Measurements from ENCODE around the gene TRIM47. TPM values are rescaled to one million over a fixed set of nuclear protein-coding genes. Genes with fewer than 3 reads are reported as not detected.

TRIM47 gene
- total and polyA plus RNA-seq, 2 of the 13 experiments (the other 11 are each of a cell fraction or from before 2014, with no cell fraction given), result 33.5 to 82.0 TPM

GRCh38 chr17:75878174-75878998 is at the start of gene TRIM47 (continued):
- TF ChIP-seq, protein P1, sequence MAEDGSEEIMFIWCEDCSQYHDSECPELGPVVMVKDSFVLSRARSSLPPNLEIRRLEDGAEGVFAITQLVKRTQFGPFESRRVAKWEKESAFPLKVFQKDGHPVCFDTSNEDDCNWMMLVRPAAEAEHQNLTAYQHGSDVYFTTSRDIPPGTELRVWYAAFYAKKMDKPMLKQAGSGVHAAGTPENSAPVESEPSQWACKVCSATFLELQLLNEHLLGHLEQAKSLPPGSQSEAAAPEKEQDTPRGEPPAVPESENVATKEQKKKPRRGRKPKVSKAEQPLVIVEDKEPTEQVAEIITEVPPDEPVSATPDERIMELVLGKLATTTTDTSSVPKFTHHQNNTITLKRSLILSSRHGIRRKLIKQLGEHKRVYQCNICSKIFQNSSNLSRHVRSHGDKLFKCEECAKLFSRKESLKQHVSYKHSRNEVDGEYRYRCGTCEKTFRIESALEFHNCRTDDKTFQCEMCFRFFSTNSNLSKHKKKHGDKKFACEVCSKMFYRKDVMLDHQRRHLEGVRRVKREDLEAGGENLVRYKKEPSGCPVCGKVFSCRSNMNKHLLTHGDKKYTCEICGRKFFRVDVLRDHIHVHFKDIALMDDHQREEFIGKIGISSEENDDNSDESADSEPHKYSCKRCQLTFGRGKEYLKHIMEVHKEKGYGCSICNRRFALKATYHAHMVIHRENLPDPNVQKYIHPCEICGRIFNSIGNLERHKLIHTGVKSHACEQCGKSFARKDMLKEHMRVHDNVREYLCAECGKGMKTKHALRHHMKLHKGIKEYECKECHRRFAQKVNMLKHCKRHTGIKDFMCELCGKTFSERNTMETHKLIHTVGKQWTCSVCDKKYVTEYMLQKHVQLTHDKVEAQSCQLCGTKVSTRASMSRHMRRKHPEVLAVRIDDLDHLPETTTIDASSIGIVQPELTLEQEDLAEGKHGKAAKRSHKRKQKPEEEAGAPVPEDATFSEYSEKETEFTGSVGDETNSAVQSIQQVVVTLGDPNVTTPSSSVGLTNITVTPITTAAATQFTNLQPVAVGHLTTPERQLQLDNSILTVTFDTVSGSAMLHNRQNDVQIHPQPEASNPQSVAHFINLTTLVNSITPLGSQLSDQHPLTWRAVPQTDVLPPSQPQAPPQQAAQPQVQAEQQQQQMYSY (CRISPR knock-in tag; IDR thresholded peaks at IDR 0.05), result peak; percentile 75; the same call in 1 of the 2 replicates
- peak; percentile 60; the same call in 1 of the 2 replicates for TF ChIP-seq GATAD1 (CRISPR knock-in tag; IDR thresholded peaks at IDR 0.05)
- TF ChIP-seq ZNF263 (CRISPR knock-in tag; IDR thresholded peaks at IDR 0.05), result peak; percentile 19; the same call in 1 of the 2 replicates
- 0 out of 2 replicates have a peak, but pooled peaks have one; percentile 22 for TF ChIP-seq TP53 (CRISPR knock-in tag; conservative IDR thresholded peaks at IDR 0.05)
- no peak for TF ChIP-seq ZNF547 (CRISPR knock-in tag; IDR thresholded peaks at IDR 0.05)
- TF ChIP-seq ZNF788 (CRISPR knock-in tag; IDR thresholded peaks at IDR 0.05; ENCODE audit: borderline replicate concordance), result peak; percentile 66; the same call in 1 of the 2 replicates
- 0 out of 2 replicates have a peak, but pooled peaks have one; percentile 21 for TF ChIP-seq ZNF101 (CRISPR knock-in tag; IDR thresholded peaks at IDR 0.05; ENCODE audit: borderline replicate concordance, low read depth)
- peak; percentile 70 for TF ChIP-seq MXD3 (CRISPR knock-in tag; IDR thresholded peaks at IDR 0.05)
- no peak for TF ChIP-seq SOX13 (IDR thresholded peaks at IDR 0.05)
- TF ChIP-seq SOX13 (CRISPR knock-in tag; conservative IDR thresholded peaks at IDR 0.05 in 1 of 2, IDR thresholded peaks at IDR 0.05 in 1 of 2), result no peak; a peak in 1 of 4 replicates
- TF ChIP-seq ZNF10 (CRISPR knock-in tag; IDR thresholded peaks at IDR 0.05; ENCODE audit: borderline replicate concordance, low read depth), result no peak
- TF ChIP-seq, protein P2, sequence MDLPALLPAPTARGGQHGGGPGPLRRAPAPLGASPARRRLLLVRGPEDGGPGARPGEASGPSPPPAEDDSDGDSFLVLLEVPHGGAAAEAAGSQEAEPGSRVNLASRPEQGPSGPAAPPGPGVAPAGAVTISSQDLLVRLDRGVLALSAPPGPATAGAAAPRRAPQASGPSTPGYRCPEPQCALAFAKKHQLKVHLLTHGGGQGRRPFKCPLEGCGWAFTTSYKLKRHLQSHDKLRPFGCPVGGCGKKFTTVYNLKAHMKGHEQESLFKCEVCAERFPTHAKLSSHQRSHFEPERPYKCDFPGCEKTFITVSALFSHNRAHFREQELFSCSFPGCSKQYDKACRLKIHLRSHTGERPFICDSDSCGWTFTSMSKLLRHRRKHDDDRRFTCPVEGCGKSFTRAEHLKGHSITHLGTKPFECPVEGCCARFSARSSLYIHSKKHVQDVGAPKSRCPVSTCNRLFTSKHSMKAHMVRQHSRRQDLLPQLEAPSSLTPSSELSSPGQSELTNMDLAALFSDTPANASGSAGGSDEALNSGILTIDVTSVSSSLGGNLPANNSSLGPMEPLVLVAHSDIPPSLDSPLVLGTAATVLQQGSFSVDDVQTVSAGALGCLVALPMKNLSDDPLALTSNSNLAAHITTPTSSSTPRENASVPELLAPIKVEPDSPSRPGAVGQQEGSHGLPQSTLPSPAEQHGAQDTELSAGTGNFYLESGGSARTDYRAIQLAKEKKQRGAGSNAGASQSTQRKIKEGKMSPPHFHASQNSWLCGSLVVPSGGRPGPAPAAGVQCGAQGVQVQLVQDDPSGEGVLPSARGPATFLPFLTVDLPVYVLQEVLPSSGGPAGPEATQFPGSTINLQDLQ (CRISPR knock-in tag; IDR thresholded peaks at IDR 0.05), result peak; percentile 70; the same call in 1 of the 2 replicates
- no peak for TF ChIP-seq SYNCRIP (IDR thresholded peaks at IDR 0.05; ENCODE audit: insufficient read depth, low read depth, low read length)
- peak; percentile 64; the same call in 1 of the 2 replicates for TF ChIP-seq ZNF614 (CRISPR knock-in tag; IDR thresholded peaks at IDR 0.05; ENCODE audit: borderline replicate concordance)
- TF ChIP-seq CCAR2 (optimal IDR thresholded peaks at IDR 0.05; ENCODE audit: low read depth, low read length), result no peak

All from HepG2 (cell line).